ENCODE data around the gene FRAS1.

The FRAS1 gene

GRCh38 chr4:78059524-78059889 is 2.4 kb downstream of the FRAS1 start:
- H3K4me3 ChIP-seq (ENCODE audit: low read depth, low read length), result no peak overlapping the region
- TF ChIP-seq CTCF (IDR thresholded peaks at IDR 0.05; ENCODE audit: low read depth, low read length), result no peak

GRCh38 chr4:78059938-78060337 is 2.8 kb downstream of the FRAS1 start:
- no peak overlapping the region for H3K4me3 ChIP-seq (ENCODE audit: low read depth, low read length)
- TF ChIP-seq CTCF (IDR thresholded peaks at IDR 0.05; ENCODE audit: low read depth, low read length), result no peak

- no peak overlapping the region for H3K4me3 ChIP-seq (ENCODE audit: low read depth, low read length)
- no peak for TF ChIP-seq CTCF (IDR thresholded peaks at IDR 0.05; ENCODE audit: low read depth, low read length)
Observed at GRCh38 chr4:78061939-78062570, 4.9 kb downstream of the FRAS1 start.

GRCh38 chr4:78065508-78066192 is 8.5 kb downstream of the FRAS1 start:
- TF ChIP-seq CTCF (IDR thresholded peaks at IDR 0.05; ENCODE audit: low read depth, low read length), result no peak
- H3K4me3 ChIP-seq (ENCODE audit: low read depth, low read length), result no peak overlapping the region

GRCh38 chr4:78068481-78068880 is 11.4 kb downstream of the FRAS1 start:
- TF ChIP-seq CTCF (IDR thresholded peaks at IDR 0.05; ENCODE audit: low read depth, low read length), result no peak
- no peak overlapping the region for H3K4me3 ChIP-seq (ENCODE audit: low read depth, low read length)

- TF ChIP-seq CTCF (IDR thresholded peaks at IDR 0.05; ENCODE audit: low read depth, low read length), result no peak
- H3K4me3 ChIP-seq (ENCODE audit: low read depth, low read length), result no peak overlapping the region
Observed at GRCh38 chr4:78069319-78069718, 12.2 kb downstream of the FRAS1 start.

- H3K4me3 ChIP-seq (ENCODE audit: low read depth, low read length), result no peak overlapping the region
- TF ChIP-seq CTCF (IDR thresholded peaks at IDR 0.05; ENCODE audit: low read depth, low read length), result no peak
Observed at GRCh38 chr4:78069859-78070258, 12.7 kb downstream of the FRAS1 start.
